ENCODE measurements around the gene ANKS3.

The ANKS3 gene

DNA sequence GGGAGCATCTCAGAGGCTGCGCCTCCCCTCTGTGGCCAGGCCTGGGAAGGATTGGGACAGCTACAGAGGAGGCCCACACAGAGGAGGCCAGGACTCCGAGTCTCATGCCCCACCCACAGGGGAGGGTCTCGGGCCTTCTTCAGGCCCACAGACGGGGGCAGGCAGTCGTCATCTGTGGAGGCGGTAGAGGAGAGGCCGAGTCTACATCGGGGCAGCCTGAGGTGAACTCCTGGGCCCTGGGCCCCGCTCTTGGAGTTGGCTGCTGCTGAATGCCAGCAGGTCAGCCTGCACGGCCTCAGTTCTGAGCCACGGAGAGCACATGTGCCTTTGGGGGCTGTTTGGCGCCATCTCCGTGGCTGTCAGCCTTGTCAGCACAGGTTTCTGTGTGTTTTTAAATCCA, 48.8 kb downstream of the ANKS3 start:
- DNase-seq (ENCODE audit: low read depth in 3 of 3, low spot score in 1 of 3), result no peak

DNA sequence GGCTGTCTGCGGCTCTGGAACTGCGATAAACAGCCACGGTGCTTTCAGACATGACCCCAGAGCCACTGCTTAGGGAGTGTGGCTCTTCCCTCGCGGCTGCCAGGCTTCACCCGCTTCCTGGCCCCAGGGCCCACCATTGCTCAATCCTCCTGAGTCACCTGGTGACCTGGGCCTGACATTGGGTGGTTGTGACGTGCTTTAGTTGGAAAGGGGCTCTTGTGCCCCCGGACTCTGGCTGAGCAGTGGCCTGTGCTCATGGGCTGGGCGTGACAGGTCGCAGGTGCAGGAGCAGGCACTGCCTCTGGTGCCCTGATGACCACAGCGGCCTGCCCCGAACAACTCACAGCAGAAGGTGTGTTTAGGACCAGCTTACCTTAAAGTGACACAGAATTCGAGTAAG, 49.3 kb downstream of the ANKS3 start:
- no peak for DNase-seq (ENCODE audit: low read depth in 3 of 3, low spot score in 1 of 3)

DNA sequence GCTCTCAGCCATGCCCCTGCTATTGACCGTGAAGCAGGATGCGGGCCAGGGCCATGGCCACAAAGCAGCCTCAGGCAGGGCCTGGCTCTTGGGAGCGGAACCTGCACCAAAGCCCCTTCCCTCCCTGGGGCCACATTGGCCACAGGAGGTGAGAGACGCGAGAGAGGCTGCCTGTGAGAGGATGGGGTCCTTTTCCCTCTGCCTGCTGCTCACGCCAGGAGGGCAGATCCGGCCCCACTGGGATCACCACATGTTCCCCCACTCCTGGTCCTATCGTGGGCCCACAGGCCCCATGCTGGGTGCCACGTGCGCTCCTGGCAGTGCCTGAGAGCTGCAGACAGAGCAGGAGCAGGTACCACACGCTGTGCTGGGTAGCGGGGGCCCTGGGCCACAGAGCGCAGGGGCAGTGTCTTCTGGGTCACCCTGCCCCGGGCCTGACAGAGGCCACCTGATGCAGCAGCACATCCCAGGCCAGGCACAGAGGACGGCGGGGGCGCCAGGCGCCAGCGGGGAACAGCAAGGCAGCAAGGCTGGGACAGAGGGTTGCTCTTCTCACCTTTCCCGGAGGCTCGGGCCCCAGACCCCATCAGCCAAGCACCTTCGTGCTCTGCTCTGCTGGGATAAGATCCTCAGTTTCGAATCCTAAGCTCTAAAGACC, 49.9 kb downstream of the ANKS3 start:
- no peak for DNase-seq (ENCODE audit: low read depth in 3 of 3, low spot score in 1 of 3)

DNA sequence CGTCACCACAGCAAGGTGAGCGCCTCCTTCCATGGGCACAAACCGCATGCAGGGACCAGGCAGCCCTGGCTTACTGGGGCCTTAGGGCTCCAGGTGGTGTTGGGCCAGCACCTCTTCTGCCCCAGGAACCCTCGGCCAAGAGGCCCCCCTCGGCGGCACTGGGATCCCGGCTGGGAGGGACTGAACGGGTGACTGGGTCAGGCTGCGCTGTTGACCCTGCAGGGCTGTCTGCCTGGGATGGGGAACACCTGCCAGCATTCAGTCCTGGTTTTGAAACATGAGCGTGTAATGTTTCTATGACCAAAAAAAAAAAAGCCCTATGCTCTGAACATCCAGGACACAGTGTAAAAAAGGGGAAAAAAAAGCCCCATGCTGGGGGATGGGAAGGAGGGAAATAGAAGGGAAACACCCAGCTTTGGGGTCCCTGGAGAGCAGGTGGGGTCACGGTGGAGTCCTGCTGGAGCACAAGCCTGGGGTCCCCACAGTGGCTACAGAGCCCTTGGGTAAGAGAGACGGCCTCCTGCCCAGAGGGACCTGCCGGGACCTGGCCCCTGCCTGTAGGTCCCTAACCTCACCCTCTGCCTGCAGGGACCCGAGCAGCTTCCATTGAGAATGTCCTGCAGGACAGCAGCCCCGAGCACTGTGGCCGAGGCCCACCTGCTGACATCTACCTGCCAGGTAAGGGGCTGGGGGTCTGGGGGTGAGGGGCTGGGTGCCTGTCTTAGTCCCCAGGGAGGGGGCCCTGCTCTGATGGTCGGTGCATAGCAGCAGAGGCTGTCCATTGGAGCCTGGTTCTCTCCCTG, 50.6 kb downstream of the ANKS3 start:
- no peak for DNase-seq (ENCODE audit: low read depth in 3 of 3, low spot score in 1 of 3)

DNA sequence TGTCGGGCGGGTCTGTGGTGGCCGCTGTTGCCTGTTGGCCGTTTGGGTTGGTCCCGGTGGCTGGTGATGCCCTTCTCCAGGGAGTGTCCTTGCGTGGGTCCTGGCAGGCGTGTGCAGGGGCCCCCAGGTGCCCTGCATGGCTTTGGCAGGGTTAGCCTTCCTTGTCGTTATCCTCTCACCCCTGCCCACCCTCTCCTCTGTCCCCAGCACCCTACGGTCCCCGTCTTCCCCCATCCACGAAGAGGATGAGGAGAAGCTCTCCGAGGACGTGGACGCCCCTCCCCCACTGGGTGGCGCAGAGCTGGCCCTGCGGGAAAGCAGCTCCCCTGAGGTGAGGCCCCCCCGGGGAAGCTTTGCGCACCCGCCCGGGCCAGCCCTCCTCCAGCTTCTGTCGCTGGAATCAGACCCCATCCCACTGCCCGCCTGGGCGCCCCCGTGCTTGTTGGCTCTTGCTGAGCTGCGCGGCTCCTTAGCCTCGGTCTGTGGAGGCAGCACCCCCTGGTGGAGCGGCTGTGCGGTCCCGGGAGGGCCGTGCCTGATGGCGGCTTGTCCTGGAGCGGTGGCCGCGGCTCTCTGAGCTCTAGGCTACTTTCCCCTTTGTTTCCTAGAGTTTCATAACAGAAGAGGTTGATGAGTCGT, 51.3 kb downstream of the ANKS3 start:
- no peak for DNase-seq (ENCODE audit: low read depth in 3 of 3, low spot score in 1 of 3)

DNA sequence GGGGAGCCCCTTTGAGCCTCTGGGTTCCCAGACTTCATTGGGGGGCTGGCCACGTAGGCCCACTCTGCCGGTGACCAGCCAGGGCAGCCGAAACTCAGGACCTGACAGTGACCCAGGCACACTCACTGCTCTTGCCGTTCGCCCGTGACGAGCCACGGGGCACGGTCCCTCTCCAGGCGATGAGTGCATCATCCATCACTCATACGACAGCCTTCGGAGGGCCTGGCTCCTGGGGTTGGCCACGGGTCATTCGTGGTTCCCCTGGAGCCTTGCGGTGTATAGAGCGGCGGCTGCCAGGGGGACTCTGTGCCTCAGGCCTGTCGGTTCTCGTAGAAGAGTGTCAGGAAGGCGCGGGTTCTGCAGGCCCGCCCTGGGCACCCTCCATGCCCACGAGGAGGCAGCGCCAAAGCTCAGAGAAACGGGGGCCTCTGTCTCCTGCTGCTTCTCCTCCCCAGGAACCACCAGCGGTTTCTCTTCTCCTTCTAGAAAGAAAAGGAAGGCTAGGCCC, 51.9 kb downstream of the ANKS3 start:
- DNase-seq (ENCODE audit: low read depth in 3 of 3, low spot score in 1 of 3), result no peak

DNA sequence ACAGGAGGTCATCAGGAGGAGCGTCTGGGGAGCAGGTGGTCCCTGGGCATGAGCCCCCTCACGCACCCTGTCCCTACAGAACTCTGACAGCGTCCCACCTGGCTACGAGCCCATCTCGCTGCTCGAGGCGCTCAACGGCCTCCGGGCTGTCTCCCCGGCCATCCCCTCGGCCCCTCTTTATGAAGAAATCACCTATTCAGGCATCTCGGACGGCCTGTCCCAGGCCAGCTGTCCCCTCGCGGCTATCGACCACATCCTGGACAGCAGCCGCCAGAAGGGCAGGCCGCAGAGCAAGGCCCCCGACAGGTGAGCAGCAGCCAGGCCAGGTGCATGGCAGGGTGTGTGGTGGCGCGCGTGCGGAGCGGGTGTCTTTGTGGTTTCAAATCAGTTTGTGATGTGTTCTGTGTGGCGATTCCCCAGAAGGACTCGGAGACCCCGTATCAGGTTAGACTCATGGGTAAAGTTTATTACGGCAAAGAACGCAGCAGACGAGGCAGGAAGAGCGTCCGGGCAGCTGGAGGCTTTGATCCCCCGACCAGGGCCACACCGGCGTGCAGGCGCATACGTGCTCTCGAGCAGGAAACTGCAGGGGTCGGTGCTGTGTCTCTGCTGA, 52.5 kb downstream of the ANKS3 start:
- DNase-seq (ENCODE audit: low read depth in 3 of 3, low spot score in 1 of 3), result no peak

DNA sequence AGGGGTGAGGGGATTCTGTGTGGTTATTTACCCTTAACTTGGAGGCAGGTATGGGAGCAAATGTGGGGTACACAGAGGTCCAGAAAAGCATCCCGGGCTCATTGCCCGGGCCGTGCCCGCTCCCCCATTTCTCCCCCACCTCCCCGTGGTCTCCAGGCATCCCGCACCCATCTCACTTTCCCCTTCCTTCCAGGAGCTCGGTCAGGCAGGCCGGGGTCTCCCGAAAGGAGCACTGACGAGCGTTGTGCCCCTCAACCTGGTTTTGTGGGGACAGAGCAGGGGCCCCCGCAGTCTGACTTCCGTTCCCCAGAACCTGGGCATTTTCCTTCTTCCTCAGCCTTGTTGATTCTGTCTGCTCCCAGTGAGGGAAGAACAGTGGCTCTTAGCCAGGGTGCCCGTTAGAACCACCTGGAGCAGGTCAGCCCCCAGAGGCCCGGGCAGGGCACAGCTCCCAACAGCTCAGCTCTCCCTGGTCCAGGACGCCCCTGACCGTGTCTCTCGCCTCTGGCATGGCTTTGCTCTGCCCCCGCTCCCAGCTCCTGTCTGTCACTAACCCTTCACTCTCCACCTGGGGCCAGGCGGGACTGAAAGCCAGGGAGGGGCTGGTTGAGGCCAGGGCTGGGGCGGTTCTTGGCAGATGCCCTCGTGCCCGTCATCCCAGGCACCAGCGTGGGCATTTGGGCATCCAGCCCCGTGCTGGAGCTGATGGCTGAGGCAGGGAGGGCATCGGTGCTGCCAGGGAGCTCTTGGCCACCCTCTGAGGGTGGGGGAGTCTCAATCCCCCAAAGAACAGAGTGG, 53.2 kb downstream of the ANKS3 start:
- no peak for DNase-seq (ENCODE audit: low read depth in 3 of 3, low spot score in 1 of 3)

DNA sequence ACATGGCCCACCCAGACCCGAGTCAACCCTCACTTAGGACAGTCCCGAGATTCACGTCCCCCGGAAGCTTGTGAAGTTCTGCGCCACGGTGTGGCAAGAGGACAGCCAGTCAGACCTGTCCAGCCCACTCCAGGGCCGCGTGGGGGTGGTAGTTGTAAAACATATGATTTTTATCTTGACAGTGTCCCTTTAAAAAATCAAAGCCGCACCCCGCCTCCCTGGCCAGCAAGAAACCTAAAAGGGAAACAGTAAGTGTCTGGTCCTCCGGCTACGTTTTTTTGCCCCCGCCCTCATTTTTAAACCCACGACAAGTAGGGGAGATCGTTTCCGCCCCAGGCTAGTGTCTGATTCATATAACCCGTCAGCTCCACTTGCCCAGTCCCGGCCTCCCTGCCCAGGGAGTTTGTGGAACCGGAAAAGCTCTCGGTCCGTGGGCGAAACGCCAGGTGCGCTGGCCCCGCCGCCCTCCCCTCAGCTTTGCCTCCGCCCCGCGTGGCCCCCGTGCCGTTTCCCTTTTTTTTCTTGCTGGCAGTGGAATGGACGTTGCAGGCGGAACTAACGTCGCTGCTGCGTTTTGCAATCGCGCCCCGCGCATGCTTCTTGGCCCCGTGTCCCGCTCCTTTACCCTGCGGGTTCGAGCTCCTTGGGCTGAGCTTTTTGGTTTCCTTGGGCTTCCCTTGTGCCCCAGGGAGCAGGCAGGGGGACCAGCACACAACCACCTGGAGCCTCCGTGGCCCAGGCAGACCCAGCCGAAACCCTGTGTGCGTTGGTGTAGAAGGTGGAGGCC, 54.0 kb downstream of the ANKS3 start:
- DNase-seq (ENCODE audit: low read depth in 3 of 3, low spot score in 1 of 3), result no peak

DNA sequence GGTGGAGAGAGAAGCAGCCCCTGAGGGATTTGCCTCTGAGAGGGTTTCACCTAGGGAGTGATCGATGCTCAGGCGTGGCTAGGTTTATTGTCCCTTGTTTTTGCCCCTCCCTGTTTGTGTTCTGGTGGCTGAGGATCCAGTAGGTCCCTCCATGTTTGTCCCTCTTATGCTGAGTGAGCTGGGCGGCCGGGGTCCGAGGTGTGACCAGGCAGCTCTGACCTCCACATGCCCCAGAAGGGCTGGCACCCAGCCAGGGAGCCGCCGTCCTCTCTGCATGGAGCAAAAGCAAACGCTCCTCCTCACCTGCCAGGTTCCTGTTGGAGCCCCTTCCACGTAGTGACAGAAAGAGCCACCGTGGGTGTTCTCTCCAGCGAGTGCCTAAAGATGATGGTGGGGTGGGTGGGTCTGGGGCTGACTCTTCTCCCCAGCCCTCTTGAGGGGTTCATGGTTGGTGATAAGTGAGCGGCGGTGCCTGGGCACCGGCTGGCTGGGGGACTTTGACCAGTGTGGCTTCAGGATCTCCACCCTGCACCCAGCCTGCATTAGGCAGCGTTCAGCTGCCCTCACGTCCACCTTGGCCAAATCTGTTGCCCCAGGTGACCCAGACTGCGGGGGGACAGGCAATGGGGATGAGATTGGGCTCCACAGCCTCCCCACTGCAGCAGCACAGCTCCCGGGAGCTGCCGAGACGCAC, 54.8 kb downstream of the ANKS3 start:
- no peak for DNase-seq (ENCODE audit: low read depth in 3 of 3, low spot score in 1 of 3)

DNA sequence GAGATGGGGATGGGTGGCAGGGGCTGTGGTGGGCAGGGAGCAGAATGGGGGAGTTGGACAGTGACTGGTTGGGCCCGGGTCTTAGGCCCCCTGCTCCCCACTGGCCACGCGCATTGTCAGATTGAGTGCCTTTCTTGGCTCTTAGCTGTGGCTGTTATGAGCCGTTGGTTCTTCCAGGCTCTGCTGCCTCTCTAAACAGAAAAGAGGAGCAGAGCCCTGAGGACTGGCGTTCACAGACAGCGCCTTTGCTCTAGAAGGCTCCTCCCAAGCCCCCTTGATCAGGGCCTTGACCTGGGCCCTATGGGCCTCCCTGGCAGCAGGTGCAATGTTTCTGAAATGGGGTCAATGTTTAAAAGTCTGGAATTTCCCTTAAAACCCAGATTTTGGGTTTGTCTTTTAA, 55.5 kb downstream of the ANKS3 start:
- no peak for DNase-seq (ENCODE audit: low read depth in 3 of 3, low spot score in 1 of 3)

DNA sequence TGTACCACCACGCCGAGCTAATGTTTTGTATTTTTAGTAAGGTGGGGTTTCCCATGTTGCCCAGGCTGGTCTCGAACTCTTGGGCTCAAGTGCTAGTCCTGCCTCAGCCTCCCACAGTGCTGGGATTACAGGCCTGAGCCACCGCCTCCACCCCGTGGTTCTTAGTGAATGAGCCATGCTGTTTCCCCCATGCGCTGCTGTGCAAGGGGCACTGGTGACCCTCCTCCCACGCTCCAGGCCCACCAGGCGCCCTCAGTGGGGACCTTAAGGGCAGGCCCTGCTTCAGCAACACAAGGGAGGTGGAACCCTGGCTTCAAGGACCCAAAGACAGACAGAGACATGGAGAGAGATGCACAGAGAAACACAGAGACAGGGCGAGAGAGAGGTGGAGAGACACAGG, 56.1 kb downstream of the ANKS3 start:
- DNase-seq (ENCODE audit: low read depth in 3 of 3, low spot score in 1 of 3), result no peak

DNA sequence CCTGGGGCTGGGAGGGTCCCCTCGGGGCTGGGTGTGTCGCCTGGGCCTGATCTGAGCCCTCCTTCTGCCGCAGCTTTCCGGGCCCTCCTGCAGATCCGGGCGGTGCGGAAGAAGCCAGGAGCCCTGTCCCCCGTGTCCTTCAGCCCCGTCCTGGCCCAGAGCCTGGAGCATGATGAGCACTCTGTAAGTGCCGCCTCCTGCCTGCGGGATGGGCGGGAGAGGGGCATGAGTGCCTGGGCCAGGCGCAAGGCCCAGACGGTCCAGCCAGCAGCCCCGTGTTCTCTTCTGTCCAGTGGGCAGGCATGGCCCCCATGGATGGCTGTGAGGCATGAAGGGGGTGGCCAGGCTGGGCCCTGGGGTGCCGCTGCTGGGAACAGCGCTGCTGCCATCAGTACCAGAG, 56.7 kb downstream of the ANKS3 start:
- no peak for DNase-seq (ENCODE audit: low read depth in 3 of 3, low spot score in 1 of 3)

DNA sequence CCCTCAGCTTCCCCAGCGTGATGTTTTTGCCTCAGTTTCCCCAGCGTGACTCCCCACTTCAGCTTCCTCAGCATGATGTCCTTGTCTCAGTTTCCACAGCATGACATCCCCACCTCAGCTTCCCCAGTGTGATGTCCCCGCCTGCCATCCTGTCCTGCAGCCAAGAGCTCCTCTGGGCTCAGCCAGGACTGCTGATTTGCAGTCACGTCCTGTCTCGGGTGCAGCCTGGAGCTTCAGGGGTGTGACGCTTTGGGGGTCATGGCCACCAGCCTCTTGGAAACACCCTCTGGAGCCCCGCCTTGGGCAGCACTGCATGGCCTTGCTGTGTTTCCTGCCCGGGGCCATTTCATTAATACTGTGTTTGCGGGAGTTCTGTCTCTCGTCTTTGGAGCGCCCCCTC, 57.2 kb downstream of the ANKS3 start:
- DNase-seq (ENCODE audit: low read depth in 3 of 3, low spot score in 1 of 3), result no peak

DNA sequence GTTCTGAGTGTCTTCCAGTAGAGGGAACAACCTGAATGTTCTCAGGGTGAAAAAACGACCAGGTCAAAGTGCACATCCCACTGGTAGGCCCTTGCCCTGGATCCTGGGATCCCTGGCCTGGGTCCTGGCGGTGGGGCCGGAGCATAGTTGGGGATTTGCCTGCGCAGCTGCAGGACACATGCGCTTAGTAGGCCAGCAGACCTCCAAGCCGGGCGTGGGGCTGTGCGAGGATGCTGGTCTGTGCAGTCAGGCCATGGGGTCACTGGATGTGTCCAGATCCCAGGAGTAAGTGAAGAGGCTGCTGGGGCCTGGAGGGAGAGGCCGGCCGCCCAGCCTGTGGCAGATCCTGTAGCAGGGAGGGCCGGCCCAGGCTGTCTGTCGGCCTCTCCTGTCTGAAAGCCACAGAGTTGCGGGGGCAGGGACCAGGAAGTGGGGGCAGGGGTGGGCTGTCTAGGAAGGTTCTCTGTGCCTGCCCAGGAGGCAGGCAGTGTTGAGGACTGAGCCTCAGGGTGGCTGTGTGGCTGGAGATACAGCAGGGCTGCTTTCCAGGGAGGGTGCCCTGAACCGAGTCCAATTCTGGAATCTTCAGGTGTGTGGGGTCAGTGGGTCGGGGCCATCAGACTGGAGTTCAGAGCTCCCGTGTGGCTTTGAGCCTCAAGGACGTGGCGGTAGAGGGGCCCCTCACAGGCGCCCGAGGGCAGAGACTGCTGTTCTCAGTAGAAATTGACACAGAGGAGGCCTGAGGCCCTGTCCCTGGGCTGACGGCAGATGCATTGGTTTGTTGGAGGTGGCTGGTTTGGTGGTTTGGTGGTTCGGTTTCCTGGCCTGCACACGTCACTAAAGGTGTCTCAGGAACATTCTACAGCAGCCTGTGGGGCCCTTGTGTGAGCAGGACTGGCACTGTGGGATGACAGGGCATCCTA, 57.9 kb downstream of the ANKS3 start:
- DNase-seq (ENCODE audit: low read depth in 3 of 3, low spot score in 1 of 3), result peak; percentile 22 to 33 (median 27)

DNA sequence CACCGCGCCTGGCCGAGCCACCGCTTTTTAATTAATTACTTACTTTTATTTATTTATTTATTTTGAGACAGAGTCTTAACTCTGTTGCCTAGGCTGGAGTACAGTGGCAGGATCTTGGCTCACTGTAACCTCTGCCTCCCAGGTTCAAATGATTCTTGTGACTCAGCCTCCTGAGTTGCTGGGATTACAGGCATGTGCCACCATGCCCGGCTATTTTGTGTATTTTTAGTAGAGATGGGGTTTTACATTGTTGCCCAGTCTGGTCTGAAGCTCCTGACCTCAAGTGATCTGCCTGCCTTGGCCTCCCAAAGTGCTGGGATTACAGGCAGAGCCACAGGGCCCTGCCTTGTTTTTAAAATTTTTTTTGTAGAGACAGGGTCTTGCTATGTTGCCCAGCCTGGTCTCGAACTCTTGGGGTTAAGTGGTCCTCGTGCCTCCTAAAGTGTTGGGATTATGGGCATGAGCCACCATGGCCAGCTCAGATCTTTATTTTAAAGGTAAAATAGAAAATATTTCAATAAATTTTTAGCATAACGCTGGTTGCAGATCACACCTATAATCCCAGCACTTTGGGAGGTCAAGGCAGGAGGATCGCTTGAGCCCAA, 59.0 kb downstream of the ANKS3 start:
- no peak for DNase-seq (ENCODE audit: low read depth in 3 of 3, low spot score in 1 of 3)

DNA sequence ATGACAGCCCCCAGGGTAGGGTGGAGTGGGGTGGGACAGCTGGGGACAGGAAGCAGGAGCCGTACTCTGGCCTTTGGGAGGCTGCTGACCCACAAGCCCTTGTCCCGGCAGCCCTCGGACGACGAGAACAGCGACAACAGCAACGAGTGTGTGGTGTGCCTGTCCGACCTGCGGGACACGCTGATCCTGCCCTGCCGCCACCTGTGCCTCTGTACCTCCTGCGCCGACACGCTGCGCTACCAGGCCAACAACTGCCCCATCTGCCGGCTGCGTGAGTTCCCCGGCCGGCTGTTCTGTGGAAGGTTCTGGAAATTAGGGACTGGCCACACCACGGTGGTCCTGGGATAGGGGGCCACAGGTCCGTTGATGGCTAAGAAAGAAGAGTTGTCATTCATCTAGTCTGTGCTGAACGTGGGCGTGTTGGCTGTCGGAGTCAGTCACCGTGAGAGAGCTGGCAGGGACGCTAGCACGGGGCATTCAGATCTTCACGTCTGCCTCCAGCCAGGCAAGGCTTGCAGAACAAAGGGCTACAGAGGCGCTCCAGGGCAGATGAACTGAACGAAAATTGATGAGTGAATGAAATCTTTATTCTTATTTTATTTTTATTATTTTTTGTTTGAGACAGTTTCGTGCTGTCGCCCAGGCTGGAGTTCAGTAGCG, 60.6 kb downstream of the ANKS3 start:
- DNase-seq (ENCODE audit: low read depth in 3 of 3, low spot score in 1 of 3), result no peak
